Measurements from ENCODE around the gene LARGE2.

The LARGE2 gene

GRCh38 chr11:45967506-45967905 is 45.0 kb downstream of the LARGE2 start:
- ATAC-seq, result no peak
- TF ChIP-seq TSHZ2 (CRISPR knock-in tag; IDR thresholded peaks at IDR 0.05) (no peak), ARNTL (CRISPR knock-in tag; IDR thresholded peaks at IDR 0.05; ENCODE audit: borderline replicate concordance, low read depth) (no peak), SNAI2 (CRISPR knock-in tag; IDR thresholded peaks at IDR 0.05) (no peak), GLIS3 (CRISPR knock-in tag; IDR thresholded peaks at IDR 0.05) (no peak), PPARA (CRISPR knock-in tag; IDR thresholded peaks at IDR 0.05; ENCODE audit: borderline replicate concordance) (no peak), TCF4 (CRISPR knock-in tag; IDR thresholded peaks at IDR 0.05; ENCODE audit: borderline replicate concordance) (no peak), ESRRG (CRISPR knock-in tag; IDR thresholded peaks at IDR 0.05) (no peak)

GRCh38 chr11:45968901-45969300 is 46.4 kb downstream of the LARGE2 start:
- ATAC-seq, result no peak
- no peak for TF ChIP-seq RARB (CRISPR knock-in tag; IDR thresholded peaks at IDR 0.05)
- no peak for TF ChIP-seq ZFP3 (CRISPR knock-in tag; IDR thresholded peaks at IDR 0.05)
- TF ChIP-seq POU6F1 (CRISPR knock-in tag; IDR thresholded peaks at IDR 0.05; ENCODE audit: borderline replicate concordance, low read depth), result no peak
- TF ChIP-seq TOX (CRISPR knock-in tag; IDR thresholded peaks at IDR 0.05; ENCODE audit: borderline replicate concordance), result no peak
- TF ChIP-seq TSHZ2 (CRISPR knock-in tag; IDR thresholded peaks at IDR 0.05), result no peak
- no peak for TF ChIP-seq ZNF8 (CRISPR knock-in tag; IDR thresholded peaks at IDR 0.05)
- no peak for TF ChIP-seq BACH2 (CRISPR knock-in tag; IDR thresholded peaks at IDR 0.05; ENCODE audit: borderline replicate concordance)
- TF ChIP-seq PATZ1 (CRISPR knock-in tag; IDR thresholded peaks at IDR 0.05; ENCODE audit: borderline replicate concordance), result no peak
- no peak for TF ChIP-seq ZNF70 (CRISPR knock-in tag; IDR thresholded peaks at IDR 0.05)
- no peak for TF ChIP-seq GLIS3 (CRISPR knock-in tag; IDR thresholded peaks at IDR 0.05)
- TF ChIP-seq ZNF565 (CRISPR knock-in tag; conservative IDR thresholded peaks at IDR 0.05; ENCODE audit: low read depth), result no peak
- TF ChIP-seq ISL1 (CRISPR knock-in tag; IDR thresholded peaks at IDR 0.05), result no peak
- no peak for TF ChIP-seq CSRNP3 (CRISPR knock-in tag; IDR thresholded peaks at IDR 0.05)
- no peak for TF ChIP-seq PPARA (CRISPR knock-in tag; IDR thresholded peaks at IDR 0.05; ENCODE audit: borderline replicate concordance)
- no peak for TF ChIP-seq ESRRG (CRISPR knock-in tag; IDR thresholded peaks at IDR 0.05)
- TF ChIP-seq OSR1 (CRISPR knock-in tag; IDR thresholded peaks at IDR 0.05), result no peak
- no peak for TF ChIP-seq ZC3H10 (CRISPR knock-in tag; IDR thresholded peaks at IDR 0.05)
- no peak for TF ChIP-seq ZFP30 (CRISPR knock-in tag; IDR thresholded peaks at IDR 0.05)
- TF ChIP-seq CREB5 (CRISPR knock-in tag; IDR thresholded peaks at IDR 0.05; ENCODE audit: low read depth), result no peak

Data from SK-N-SH treated with all-trans-retinoic acid at 6 μM for 48 hours (cell line).